ENCODE measurements around the gene ATG14. TPM values are rescaled to one million over a fixed set of nuclear protein-coding genes. Genes with fewer than 3 reads are reported as not detected.

The ATG14 gene
- polyA plus RNA-seq, 1 of the 3 experiments (the other 2 are of a cell fraction): 4.3 TPM

GRCh38 chr14:55336162-55336561 lies 75.5 kb downstream of the ATG14 start:
- Histone ChIP-seq H3K9me2 (no peaks in the 10 kb centered on the region), H3F3A (replicated peaks; ENCODE audit: insufficient read depth) (no peaks in the 10 kb centered on the region), H4K20me1 (ENCODE audit: insufficient read depth) (peaks cover 12% of the 10 kb centered on the region), H3K27ac (ENCODE audit: low read depth in 2 of 2, low read length in 1 of 2) (no peak overlapping the region), H3K79me2 (ENCODE audit: insufficient read depth) (peaks cover 60% of the 10 kb centered on the region), H3K4me1 (ENCODE audit: control insufficient read depth in 1 of 2, insufficient read depth in 2 of 2, low read depth in 1 of 2, low read length in 1 of 2) (peaks cover 3 to 10% of the 10 kb centered on the region in 2 experiments; a peak in 3 of 4 replicates), H3K4me3 (ENCODE audit: low read depth in 2 of 2, low read length in 1 of 2) (no peak overlapping the region), H3K9me3 (no peaks in the 10 kb centered on the region), H3K27me3 (ENCODE audit: insufficient read depth) (no peaks in the 10 kb centered on the region), H3K4me2 (no peak overlapping the region), H3K36me3 (replicated peaks in 1 of 2; ENCODE audit: control insufficient read depth in 1 of 2, insufficient read depth in 2 of 2, low read length in 1 of 2) (peaks cover 0 to 3% of the 10 kb centered on the region in 2 experiments), H2AFZ (ENCODE audit: low read depth) (no peak overlapping the region), H3K9ac (no peak overlapping the region)
- ChIA-PET CTCF (interaction anchor here (0.6 to 1.2 kb wide), 2 partner anchors 18 to 66 kb away, joined by 3 read pairs; no protein-coding TSS in a partner anchor), POLR2A (interaction anchor here (0.6 kb wide), 1 partner anchor 192 kb away, joined by 3 read pairs; no protein-coding TSS in a partner anchor)
- TF ChIP-seq EP300 (IDR thresholded peaks at IDR 0.05; ENCODE audit: borderline replicate concordance in 1 of 2, low read depth in 1 of 2, low read length in 1 of 2) (no peak), ELF1 (IDR thresholded peaks at IDR 0.05) (no peak), YY1 (IDR thresholded peaks at IDR 0.05; ENCODE audit: low read depth) (no peak), SMC3 (IDR thresholded peaks at IDR 0.05; ENCODE audit: low read depth, low read length) (no peak), FOXJ3 (CRISPR knock-in tag; IDR thresholded peaks at IDR 0.05) (no peak), NFIC (IDR thresholded peaks at IDR 0.05; ENCODE audit: borderline replicate concordance) (no peak), PBX3 (IDR thresholded peaks at IDR 0.05) (no peak), MEF2A (IDR thresholded peaks at IDR 0.05; ENCODE audit: borderline replicate concordance, low read depth) (no peak)
- WGBS (ENCODE audit: low lambda C conversion rate): 62% methylated on average over 2 of the region's 2 CpGs
- DNase-seq: no peak

DNA sequence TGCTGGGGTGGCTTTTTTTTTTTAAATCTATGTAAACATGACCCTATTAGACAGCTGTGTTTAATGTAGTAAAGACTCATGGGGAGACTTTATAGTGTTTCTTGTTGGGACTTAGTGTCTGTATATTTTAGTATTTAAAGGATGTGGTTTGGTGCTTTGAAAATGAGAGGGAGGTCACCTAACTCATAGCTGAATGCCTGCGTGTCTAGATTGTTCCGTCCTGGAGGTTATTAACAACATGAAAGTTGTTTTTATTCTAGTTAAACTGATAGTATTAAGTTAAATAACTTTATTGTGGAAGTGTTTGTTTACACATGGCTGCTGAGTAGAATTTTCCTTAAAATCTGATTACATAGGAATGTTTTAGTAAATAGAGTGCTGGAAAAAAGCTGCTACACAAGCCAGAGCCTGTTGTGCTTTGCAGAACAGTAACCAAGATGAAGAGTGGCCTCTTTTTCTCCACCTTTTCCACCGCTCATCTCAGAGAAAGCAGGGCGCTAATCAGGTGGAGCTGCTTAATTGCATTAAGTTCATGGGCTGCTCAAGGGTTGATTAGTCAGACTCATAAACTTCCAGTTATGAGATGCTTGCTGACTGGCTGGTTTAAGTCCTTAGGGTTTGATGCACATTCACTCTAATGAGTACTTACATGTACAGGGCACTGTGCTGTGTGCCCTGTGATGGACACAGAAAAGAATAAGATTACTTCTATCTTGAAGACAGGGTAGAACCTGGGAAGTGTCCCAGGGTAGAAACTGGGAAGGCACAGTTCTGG lies 77.7 kb downstream of the ATG14 start:
- Histone ChIP-seq H3K4me2 (no peak overlapping the region), H3K36me3 (replicated peaks in 1 of 2; ENCODE audit: control insufficient read depth in 1 of 2, insufficient read depth in 2 of 2, low read length in 1 of 2) (peaks cover 0 to 3% of the 10 kb centered on the region in 2 experiments), H3K9me3 (no peaks in the 10 kb centered on the region), H3K9me2 (no peaks in the 10 kb centered on the region), H3K4me1 (ENCODE audit: control insufficient read depth in 1 of 2, insufficient read depth in 2 of 2, low read depth in 1 of 2, low read length in 1 of 2) (peaks cover 0 to 5% of the 10 kb centered on the region in 2 experiments; a peak in 2 of 4 replicates), H3K9ac (no peak overlapping the region), H4K20me1 (ENCODE audit: insufficient read depth) (peaks cover 6% of the 10 kb centered on the region; the same call in 1 of the 2 replicates), H2AFZ (ENCODE audit: low read depth) (no peak overlapping the region), H3K79me2 (ENCODE audit: insufficient read depth) (peaks cover 58% of the 10 kb centered on the region), H3K4me3 (ENCODE audit: low read depth in 2 of 2, low read length in 1 of 2) (no peak overlapping the region), H3K27ac (ENCODE audit: low read depth in 2 of 2, low read length in 1 of 2) (no peak overlapping the region), H3F3A (replicated peaks; ENCODE audit: insufficient read depth) (peaks cover 8% of the 10 kb centered on the region), H3K27me3 (ENCODE audit: insufficient read depth) (no peaks in the 10 kb centered on the region)
- ChIA-PET POLR2A (no interaction called here), CTCF (interaction anchor here (1.0 to 1.5 kb wide), 5 partner anchors 9 to 112 kb away, joined by 3 to 9 read pairs (median 3); no protein-coding TSS in a partner anchor)
- DNase-seq: no peak
- 94% methylated on average over 4 of the region's 4 CpGs for WGBS (ENCODE audit: low lambda C conversion rate)
- TF ChIP-seq GABPA (IDR thresholded peaks at IDR 0.05; ENCODE audit: low read depth): no peak
- no peak for TF ChIP-seq FOSL2 (IDR thresholded peaks at IDR 0.05; ENCODE audit: borderline replicate concordance, low read depth)
- TF ChIP-seq FOXM1 (IDR thresholded peaks at IDR 0.05; ENCODE audit: low read depth): no peak
- TF ChIP-seq SMC3 (IDR thresholded peaks at IDR 0.05; ENCODE audit: low read depth, low read length): no peak
- TF ChIP-seq TEAD4 (IDR thresholded peaks at IDR 0.05; ENCODE audit: borderline replicate concordance, insufficient read depth): no peak
- no peak for TF ChIP-seq ELF1 (IDR thresholded peaks at IDR 0.05)
- no peak for TF ChIP-seq CHD2 (IDR thresholded peaks at IDR 0.05; ENCODE audit: low read length, partially characterized antibody)
- TF ChIP-seq GATA2 (CRISPR knock-in tag; IDR thresholded peaks at IDR 0.05): no peak
- no peak for TF ChIP-seq MAX (IDR thresholded peaks at IDR 0.05; ENCODE audit: low read depth)
- TF ChIP-seq MXI1 (IDR thresholded peaks at IDR 0.05; ENCODE audit: low read depth, low read length): no peak
- TF ChIP-seq PBX3 (IDR thresholded peaks at IDR 0.05): no peak

Data from SK-N-SH (cell line).